GM21619 (cell line): Measurements from ENCODE around the gene EEF1AKMT3.

ENCODE experiments used
- ATAC-seq: cut with Tn5 transposase; IDR thresholded peaks from one replicate; pipeline ENCODE4 v1.9.1; 2021; ENCODE audit not compliant: unreplicated experiment

EEF1AKMT3 gene

DNA sequence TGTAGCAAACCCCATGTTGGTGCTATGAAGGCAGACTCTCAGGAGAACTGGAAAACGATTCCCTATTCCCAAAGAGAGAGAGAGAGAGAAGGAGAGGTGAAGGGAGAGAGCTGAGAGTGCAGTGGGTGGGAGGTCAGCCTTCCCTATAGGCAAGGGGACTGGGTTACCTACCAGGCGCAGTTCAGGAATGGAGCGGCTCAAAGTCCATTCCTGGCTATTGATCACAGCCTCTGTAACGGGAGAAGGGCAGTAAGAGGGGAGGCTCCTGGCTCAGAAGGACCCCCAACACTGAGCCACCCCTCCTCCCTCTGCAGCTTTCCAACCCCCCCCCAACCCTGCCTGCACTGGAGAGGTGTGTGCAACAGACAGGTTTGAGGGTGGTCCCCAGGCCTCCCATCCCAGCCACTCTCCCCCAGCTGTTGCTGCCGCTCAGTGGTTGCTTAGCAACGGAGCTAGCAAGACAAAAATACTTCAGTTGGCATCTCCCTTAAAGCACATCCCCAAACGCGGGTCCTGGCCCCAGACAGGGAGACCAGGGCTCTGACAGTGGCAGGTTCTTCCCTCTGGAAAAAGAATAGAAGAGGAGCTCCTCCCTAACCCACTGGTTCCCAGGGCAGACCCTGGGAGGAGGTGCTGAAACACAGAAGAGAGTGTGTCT lies 37.1 kb upstream of the EEF1AKMT3 start:
- no peak for ATAC-seq

- no peak for ATAC-seq
Observed at GRCh38 chr12:57735952-57736740, 36.3 kb upstream of the EEF1AKMT3 start.

- ATAC-seq, result no peak
Observed at GRCh38 chr12:57736741-57737466, 35.5 kb upstream of the EEF1AKMT3 start.

- ATAC-seq, result no peak
Observed at GRCh38 chr12:57737467-57738460, 34.6 kb upstream of the EEF1AKMT3 start.

- ATAC-seq, result no peak
Observed at GRCh38 chr12:57738661-57739237, 33.7 kb upstream of the EEF1AKMT3 start, which contains the start of gene AGAP2. AGAP2 (minus strand) TSS chr12:57738742; CDS start chr12:57738246, 496 bp downstream.

DNA sequence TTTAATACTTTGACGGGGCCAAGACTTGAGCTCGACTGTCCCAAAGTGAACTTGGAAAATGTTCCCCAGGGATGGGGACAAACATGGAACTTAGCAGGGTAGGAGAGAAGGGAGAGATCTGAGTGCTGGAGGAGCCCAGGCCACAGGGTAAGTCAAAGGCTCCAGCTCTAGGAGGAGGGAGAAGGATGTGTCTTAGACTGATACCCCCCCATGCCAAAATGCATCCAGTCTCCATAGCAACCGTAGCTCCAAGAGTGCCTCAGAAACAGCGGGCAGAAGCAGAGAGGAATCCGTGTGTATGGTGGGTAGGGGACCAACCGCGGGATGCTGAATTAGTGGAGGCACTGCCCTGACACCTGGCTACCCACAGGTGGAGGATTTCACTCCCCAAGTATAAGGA lies 33.0 kb upstream of the EEF1AKMT3 start:
- ATAC-seq, result no peak

GRCh38 chr12:57739914-57740538 lies 32.4 kb upstream of the EEF1AKMT3 start:
- no peak for ATAC-seq

GRCh38 chr12:57740656-57741412 lies 31.6 kb upstream of the EEF1AKMT3 start:
- peak; percentile 52 for ATAC-seq

DNA sequence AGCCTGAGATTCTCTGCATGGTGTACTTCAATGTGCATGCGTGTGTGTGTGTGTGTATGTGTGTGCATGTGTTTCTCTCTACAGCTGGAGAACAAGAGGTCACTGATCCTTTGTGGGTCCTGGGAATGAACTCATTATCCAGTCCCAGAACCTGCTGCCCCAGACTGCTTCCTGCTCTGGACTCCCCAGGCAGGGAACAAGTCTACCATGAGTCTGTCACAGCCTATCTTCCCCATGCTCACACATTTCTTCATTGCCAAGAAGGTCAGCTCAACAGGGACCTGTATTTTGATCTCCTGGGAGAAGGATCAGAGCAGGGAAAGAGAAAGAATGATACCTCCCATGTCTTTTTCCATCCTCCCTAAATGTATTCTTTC lies 31.0 kb upstream of the EEF1AKMT3 start:
- no peak for ATAC-seq

DNA sequence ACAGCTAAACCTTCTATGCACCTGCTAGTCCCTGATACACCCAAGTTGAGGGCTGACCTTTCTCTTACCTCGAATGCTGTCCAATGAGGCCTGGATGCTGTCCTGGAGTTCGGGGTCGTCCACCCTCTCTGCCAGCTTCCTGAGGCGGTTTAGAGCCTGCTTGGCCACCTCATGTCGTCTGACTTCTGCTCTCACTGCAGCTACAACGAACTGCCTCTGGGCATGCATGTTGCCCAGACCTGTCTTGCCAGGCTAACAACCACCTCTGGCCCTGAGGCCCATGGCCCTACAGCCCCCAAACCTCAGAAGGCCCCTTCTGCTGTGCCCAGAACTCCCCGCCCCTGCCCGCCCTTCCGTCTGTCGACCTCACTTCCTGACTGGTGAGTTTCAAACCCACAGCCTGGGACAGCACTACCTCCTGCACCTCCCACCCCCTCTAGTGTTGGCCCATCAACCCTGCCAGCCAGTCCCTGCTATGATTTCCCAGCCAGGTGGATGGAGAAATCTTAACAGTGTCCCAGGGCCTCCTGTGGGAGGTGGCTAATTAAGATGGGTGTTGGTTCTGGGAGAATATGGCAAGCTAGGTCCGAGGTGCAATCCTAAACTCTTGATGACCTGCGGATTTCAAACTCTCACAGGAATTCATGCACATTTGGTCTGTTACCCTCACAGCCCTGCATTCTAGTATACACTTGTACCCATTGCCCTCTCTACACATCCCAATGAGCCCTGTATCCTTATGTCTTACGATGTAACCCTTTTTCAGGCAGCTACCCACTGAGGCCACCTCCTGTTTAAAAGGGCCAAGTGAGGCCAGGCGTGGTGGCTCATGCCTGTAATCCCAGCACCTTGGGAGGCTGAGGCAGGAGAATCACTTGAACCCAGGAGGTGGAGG lies 30.3 kb upstream of the EEF1AKMT3 start:
- peak; percentile 47 for ATAC-seq

GRCh38 chr12:57743769-57744168 lies 28.6 kb upstream of the EEF1AKMT3 start:
- ATAC-seq, result no peak

DNA sequence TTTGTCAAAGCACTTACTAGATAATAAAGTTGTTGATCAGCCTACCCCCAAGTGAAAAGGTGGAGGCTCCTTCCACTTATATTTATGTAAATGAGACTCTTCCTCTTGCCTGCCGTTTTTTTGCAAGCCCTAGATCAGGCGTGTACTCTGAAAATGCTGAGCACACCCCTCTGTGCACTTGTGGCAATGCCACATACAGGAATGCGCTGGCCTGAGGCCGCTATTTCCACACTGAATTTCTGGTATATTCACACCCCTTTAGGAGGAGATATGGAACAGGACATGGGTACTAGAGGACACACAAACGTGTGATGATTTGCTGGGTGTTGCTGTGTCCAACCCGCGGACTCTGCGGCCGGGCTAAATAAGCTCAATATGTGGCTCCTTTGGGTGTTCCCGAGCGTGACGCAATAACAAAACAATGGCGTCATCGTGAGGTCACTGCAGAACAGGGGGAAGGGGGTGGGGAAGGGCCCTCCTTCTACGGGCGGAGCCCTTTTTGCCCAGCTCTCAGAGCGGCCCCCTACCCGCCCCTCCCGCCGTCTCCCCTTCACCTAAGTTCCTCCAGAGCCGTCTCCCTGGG lies 28.1 kb upstream of the EEF1AKMT3 start:
- ATAC-seq, result peak; percentile 35

- peak; percentile 80 for ATAC-seq
Observed at GRCh38 chr12:57744777-57745484, 27.5 kb upstream of the EEF1AKMT3 start, which contains the start of gene TSPAN31. TSPAN31 (plus strand) TSS chr12:57745039; CDS start chr12:57745155, 116 bp downstream.

DNA sequence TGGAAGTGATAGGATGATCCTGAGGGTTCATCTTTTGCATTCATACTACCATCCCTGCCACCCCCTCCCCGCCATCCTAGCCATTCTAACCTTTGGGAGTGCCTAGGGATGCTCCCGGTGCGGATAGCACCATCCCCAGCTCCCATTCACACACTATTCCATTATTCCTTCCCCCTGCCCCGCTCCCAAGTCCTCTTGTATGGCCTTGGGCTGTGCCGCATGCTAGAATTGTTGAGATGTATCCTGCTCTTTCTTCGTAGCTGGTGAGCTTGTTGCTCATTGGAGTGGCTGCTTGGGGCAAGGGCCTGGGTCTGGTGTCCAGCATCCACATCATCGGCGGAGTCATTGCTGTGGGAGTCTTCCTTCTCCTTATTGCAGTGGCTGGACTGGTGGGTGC lies 26.9 kb upstream of the EEF1AKMT3 start:
- ATAC-seq, result no peak

DNA sequence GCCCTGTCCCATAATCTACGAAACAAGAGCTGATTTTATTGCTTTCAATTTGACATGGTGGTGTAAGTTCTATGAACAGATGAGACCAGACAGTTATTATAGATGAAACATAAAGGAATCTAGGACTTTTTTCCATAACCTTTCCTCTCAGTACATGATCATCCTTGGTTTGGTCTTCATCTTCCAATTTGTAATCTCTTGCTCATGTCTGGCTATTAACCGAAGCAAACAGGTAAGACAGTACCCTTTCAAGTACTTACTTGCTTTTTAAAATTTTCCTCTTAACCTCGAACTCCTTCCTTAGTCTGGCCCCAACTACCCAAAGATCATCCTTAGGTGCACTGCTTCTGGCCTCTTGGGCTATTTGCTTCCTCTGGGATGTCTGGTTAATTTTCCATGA lies 26.4 kb upstream of the EEF1AKMT3 start:
- no peak for ATAC-seq

DNA sequence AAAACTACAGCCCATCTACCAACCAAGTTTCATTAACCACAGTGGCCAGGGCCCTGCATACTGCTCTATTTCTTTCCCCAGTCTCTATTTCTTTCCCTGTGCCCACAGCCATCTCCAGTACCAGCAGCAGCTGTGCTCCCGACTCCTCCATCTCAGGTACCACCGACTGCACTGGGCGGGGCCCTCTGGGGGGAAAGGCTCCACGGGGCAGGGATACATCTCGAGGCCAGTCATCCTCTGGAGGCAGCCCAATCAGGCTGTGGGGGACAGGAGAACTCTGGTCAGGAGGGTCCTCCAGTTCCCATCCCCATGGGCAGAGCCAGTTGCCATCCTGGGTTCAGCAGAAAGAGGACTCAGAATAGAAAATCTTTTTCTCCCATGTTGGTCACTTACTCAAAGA lies 23.4 kb upstream of the EEF1AKMT3 start:
- no peak for ATAC-seq
